ENCODE results near the gene MTHFD2.

DNA sequence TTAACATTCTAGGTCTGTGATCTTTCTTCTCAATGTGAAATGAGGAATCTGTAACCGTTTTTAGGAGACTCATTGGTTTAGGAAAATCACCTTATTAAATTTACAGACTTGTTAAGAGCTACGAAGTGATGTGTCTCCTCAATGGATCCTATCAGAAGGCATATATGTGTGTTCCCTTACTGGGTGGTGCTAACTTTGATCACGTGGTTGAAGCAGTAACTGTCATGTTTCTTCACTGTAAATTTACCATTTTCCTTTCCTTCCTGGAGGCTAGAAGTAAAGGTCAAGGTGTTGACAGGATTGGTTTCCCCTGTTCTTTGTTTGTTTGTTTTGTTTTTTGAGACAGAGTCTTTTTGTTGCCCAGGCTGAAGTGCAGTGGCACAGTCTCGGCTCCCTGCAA is 1.4 kb upstream of the MTHFD2 start:
- TF ChIP-seq, protein P1, sequence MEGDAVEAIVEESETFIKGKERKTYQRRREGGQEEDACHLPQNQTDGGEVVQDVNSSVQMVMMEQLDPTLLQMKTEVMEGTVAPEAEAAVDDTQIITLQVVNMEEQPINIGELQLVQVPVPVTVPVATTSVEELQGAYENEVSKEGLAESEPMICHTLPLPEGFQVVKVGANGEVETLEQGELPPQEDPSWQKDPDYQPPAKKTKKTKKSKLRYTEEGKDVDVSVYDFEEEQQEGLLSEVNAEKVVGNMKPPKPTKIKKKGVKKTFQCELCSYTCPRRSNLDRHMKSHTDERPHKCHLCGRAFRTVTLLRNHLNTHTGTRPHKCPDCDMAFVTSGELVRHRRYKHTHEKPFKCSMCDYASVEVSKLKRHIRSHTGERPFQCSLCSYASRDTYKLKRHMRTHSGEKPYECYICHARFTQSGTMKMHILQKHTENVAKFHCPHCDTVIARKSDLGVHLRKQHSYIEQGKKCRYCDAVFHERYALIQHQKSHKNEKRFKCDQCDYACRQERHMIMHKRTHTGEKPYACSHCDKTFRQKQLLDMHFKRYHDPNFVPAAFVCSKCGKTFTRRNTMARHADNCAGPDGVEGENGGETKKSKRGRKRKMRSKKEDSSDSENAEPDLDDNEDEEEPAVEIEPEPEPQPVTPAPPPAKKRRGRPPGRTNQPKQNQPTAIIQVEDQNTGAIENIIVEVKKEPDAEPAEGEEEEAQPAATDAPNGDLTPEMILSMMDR (IDR thresholded peaks at IDR 0.05) = no peak
- TF ChIP-seq POLR2A (IDR thresholded peaks at IDR 0.05) (no peak), POLR2AphosphoS5 (IDR thresholded peaks at IDR 0.05) (no peak)
